Spleen (tissue), 7 donors: Measurements from ENCODE around the gene DIP2A.

Experiments used
- POLR2A ChIP-seq, 3 donors: fragments of 450-650 bp; IDR thresholded peaks; one replicate each; pipeline ENCODE4 v1.5.1; 2017; ENCODE audit warnings: antibody characterized with exemption in 3 of 3, mild to moderate bottlenecking in 1 of 3
- POLR2AphosphoS5 ChIP-seq, 3 donors: sonication (generic); formaldehyde crosslinking; IDR thresholded peaks; one replicate each; pipeline ENCODE4 v1.5.1; 2017; ENCODE audit warnings: antibody characterized with exemption in 3 of 3
- TF ChIP-seq, protein P1 (sequence below), 11 experiments: fragments of 200-600 bp in 7 of 11; fragments of 450-650 bp in 4 of 11; sonication (generic) in 4 of 11; IDR thresholded peaks in 8 of 11; conservative IDR thresholded peaks in 3 of 11; 1 replicate in 7 of 11; 2 replicates in 4 of 11; pipeline versions ENCODE4 v1.4.0 to v1.8.0; 2016 to 2021; ENCODE audit warnings: antibody characterized with exemption in 11 of 11, inconsistent platforms in 4 of 11, mild to moderate bottlenecking in 1 of 11
- donor health status: DM: no; HTN: no; CAD: no; lungs with moderate emphysema.
- donor health status: DM: no; HTN: no; CAD: no.
- donor health status: DM: no; HTN: no; CAD: no.

DNA sequence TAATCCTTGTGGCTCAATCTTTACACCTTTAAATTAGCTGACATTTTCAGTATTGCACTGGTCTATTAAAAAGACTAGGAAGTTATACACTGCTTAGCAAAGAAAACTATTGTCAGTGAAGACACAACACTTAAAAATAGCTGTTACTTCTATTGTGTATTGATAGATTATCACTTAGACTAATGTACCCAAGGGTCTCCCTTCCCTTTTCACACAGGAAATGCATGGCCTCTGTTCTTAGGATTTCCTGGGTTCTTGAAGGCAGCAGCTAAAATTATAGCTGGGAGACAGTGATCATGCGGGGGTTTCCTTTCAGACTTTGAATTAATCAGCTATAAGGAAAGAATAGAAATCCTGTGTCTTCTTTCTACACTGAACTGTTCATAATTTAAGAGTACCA is 12.8 kb downstream of the DIP2A start:
- TF ChIP-seq POLR2A (IDR thresholded peaks at IDR 0.05) (no peak), POLR2AphosphoS5 (IDR thresholded peaks at IDR 0.05) (no peak)
- TF ChIP-seq, protein P1, sequence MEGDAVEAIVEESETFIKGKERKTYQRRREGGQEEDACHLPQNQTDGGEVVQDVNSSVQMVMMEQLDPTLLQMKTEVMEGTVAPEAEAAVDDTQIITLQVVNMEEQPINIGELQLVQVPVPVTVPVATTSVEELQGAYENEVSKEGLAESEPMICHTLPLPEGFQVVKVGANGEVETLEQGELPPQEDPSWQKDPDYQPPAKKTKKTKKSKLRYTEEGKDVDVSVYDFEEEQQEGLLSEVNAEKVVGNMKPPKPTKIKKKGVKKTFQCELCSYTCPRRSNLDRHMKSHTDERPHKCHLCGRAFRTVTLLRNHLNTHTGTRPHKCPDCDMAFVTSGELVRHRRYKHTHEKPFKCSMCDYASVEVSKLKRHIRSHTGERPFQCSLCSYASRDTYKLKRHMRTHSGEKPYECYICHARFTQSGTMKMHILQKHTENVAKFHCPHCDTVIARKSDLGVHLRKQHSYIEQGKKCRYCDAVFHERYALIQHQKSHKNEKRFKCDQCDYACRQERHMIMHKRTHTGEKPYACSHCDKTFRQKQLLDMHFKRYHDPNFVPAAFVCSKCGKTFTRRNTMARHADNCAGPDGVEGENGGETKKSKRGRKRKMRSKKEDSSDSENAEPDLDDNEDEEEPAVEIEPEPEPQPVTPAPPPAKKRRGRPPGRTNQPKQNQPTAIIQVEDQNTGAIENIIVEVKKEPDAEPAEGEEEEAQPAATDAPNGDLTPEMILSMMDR (IDR thresholded peaks at IDR 0.05 in 8 of 11, conservative IDR thresholded peaks at IDR 0.05 in 3 of 11): no peak
